ENCODE measurements around the gene LGI4. TPM values are rescaled to one million over a fixed set of nuclear protein-coding genes. Genes with fewer than 3 reads are reported as not detected.
"Not testable (repeated sequence)": the region's sequence is repeated elsewhere in the genome, so short reads cannot be mapped to it uniquely, and the experiment has no call there.

Gene LGI4
- polyA plus RNA-seq, 3 donors, result 2.2 to 3.0 (median 2.3) TPM

DNA sequence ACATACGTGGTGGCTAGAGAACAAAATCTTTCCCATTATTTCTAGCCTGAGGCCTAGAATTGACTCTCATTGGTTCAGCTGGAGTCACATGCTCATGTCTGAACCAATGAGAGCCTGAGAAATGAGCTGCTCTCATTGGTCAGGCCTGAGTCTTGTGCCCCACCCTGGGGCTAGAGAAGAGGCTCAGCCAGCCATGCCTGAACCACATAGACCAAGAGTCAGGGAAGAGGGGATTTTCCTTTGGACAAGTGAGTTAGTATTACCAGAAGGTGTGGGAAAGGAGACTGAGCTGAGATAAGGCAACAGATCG, 26.5 kb upstream of the LGI4 start:
- no peak for DNase-seq (ENCODE audit: low read depth in 3 of 3, low spot score in 2 of 3)

DNA sequence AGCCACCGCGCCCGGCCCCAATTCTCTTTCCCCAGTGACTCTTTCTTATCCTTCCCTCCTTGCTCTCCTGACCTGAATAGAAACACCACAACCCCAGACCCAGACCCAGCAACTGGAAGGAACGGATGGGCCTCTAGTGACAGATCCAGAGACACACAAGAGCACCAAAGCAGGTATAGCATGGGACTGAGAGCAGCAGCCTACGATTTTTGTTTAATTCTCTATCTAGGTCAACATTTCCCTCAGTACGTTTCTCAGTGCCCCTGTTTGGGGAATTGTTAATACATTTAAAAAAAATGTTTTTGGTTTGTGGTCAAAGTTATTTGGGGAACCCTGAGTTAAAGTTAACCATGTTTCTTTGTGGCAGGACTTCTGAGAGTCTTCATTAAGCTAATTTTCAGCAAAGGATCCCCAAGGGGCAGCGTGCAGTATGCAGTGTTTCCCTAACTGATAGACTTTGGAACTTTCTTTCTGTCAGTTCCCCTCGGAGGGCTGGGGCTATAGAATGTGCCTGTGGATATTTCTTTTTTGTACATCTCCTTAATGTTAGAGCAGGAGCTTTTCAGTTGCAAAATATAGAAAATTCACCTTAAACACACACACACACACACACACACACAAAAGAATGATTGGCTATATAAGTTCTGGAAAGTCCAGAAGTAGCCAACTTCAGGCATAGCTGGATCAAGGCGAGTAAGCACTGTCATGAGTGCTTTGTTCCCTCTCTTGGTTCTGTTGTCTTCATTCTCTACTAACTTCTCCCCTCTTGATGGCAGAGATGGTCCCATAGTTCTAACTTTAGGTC, 26.0 kb upstream of the LGI4 start:
- DNase-seq (ENCODE audit: low read depth in 3 of 3, low spot score in 2 of 3), result no peak

DNA sequence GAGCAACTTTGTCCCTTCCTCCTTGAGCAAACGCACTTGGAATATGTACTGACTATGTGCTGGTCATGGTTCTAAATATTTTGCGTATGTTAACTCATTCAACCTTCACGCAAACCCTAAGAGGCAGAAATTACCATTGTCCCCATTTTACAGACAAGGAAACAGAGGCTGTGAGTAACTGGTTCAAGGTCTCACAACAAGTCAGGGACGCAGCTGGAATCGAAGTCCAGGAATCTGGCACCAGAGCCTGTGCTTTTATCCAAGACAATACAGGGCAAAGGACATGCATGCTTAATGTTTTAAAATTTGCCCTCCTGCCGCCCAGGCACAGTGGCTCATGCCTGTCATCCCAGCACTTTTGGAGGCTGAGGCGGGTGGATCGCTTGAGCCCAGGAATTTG, 24.7 kb upstream of the LGI4 start:
- DNase-seq (ENCODE audit: low read depth in 3 of 3, low spot score in 2 of 3), result no peak

DNA sequence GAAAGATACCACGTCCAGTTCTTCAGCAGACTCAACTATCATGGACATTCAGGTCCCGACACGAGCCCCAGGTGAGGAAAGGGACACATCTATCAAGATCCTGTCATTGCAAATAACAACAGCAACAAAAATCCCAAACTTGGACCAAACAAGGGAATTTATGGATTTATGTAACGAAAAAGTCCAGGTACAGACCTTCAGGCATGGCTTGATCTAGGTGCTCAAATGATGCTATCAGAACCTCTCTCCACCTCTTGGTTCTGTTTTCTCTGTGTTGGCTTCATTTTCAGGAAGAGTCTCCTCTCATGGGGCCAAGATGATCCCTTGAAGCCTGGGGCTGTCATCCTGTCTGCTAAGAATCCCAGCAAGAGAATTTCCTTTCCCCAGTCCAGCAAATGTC, 22.6 kb upstream of the LGI4 start:
- no peak for DNase-seq (ENCODE audit: low read depth in 3 of 3, low spot score in 2 of 3)

DNA sequence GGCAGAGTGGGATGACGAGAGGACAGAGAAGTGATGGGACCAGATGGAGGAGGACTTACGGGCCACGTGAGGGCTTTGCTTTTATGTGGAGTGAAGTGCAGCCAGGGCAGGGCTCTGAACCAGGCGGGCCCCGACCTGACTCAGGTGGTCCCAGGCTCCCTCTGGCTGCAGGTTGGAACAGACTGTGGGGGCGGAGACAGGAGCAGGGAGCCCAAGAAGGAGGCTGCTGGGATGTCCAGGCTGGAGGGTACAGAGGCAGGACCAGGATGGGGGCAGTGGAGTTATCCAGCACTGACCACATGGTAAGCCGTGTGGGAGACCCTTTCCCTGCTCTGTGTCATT, 21.8 kb upstream of the LGI4 start:
- no peak for DNase-seq (ENCODE audit: low read depth in 3 of 3, low spot score in 2 of 3)

DNA sequence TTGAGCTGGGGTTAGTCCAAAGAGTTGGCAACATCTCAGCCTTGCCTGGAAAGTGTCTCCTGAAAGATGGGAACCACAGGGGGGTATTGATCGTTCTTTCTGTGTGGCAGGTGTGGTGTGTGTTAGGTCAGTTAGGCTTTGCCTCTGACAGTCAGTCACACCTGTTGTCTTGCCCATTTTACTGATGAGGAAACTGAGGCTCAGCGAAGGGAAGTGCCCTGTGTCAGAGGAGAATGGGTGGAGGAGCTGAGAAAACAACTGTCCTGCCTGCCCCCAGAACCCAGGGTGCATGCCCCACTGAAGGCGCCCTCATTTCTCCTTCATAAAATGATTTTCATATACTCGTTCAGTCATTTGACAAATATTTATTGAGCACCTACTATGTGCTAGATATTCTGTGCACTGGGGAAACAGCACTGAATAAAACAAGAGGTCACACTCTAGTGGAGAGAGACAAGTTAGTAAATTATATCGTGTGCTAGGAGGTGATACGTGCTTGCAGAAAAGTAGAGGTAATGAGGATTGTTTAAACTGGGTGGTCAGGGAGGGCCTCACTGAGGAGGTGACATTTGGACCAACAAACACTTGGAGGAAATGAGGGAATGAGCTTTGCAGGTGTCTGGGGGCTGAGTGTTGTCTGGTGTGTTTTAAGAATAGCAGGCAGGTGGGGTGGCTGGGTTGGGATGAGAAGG, 21.3 kb upstream of the LGI4 start:
- DNase-seq (ENCODE audit: low read depth in 3 of 3, low spot score in 2 of 3), result no peak

DNA sequence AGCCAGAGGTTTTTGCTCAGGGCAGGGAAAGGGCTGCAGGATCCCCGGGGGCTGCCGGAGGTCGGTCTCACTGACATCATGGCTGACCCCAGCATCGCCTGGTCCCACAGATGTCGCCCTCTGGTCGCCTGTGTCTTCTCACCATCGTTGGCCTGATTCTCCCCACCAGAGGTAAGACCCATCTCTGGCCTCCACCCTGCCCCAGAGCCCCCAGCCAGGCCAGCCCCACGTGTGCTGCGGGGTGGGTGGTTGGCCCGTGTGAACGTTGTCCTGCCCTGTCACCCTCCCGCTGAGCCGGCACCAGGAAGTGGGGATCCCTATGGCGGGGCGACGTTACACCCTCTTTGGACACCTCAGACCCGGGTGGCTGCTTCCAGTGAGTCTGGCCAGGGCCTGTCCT, 20.6 kb upstream of the LGI4 start:
- no peak for DNase-seq (ENCODE audit: low read depth in 3 of 3, low spot score in 2 of 3)

DNA sequence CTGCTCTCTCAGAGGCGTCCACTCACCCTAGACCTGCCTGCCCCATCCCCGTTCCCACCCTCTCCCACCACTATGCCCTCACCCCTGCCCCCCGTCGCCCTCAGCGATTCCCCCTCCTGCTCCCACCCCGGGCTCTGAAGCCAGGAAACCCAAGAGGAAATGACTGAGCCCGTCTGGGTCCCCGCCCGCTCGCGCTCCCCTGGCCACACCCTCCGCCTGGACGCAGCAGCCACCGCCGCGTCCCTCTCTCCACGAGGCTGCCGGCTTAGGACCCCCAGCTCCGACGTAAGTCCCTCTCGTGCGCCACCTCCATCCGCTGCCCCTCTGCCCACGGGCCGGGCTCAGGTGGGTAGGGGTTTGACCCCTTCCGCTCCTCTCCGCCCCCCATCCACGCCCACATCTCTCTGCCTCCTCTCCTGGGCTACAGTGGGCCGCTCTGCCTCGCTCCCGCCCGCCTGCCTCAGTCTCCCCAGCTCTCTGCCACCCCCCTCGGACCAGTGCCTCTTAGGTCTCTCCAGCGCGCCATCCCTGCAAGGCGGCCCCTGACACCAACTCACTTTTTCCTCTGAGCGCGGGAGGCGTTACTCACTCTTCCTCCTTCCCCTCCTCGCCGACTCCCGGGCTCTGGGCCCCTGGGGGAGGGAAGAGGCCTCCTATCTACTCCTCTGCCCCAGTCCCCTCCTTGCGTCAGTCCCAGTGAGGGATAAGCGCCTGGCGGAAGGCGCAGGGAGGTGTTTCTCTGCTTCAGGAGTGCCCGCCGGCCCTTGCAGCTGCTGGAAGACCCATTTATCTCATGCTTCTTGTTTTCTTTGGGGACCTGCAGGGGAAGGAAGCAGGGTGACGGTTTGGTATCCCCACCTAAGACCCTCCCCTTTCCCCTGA, 19.9 kb upstream of the LGI4 start, which contains the start of gene FXYD5:
FXYD5 (plus strand) TSS at position 211 of the 882 bp plus-strand sequence. CDS start 816 bp downstream, outside the sequence.
- DNase-seq (ENCODE audit: low read depth in 3 of 3, low spot score in 2 of 3), result no peak

DNA sequence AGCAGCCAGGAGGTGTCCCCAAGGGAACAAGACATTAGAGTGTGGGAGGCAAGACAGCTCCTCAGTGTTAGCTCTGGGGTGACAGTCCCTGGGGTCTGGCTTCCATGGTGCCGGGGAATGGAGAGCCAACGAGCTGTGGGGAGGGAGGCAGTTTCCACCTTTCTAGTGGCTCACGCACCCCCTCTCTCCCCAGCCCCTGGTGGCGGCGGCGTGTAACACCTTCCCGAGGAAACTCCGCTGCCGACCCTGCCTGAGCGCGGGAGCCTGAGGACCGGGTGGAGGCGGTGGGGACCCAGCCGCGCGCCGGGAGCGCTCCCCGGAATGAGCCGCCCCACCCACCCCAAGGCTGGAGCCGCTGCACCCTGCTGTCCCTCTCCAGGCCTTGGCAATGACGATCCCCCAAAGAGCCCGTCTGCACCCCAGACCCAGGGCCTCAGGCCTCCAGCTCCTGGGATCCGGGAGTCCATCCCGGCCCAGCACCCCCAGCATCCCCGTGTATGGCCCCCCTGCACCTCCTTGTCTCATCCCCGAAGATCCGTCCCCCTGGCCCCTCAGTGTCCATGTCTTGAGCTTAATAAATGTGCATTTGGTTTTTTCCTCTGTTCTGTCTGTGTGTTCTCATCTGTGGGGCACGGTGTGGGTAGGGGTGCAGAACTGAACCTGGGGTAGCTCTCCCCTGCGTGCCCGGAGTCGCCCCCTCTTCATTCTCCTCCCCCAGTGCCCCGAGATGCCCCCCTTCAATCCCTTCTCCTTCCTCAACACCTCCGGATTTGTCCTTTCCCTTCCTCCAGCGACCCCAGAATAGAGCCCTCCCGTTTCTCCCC, 19.1 kb upstream of the LGI4 start:
- no peak for DNase-seq (ENCODE audit: low read depth in 3 of 3, low spot score in 2 of 3)

DNA sequence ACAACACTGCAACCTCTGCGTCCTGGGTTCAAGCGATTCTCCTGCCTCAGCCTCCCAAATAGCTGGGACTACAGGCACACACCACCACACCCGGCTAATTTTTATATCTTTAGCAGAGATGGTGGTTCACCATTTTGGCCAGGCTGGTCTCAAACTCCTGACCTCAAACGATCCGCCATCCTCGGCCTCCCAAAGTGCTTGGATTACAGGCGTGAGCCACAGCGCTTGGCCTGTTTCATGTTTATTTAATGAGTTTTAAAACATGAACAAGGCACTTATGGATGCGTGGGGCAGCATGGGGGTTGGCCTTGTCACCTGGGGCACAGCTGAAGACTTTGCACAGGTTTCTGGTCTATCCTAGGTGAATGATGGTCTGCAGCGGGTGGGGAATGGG, 18.3 kb upstream of the LGI4 start:
- DNase-seq (ENCODE audit: low read depth in 3 of 3, low spot score in 2 of 3), result not testable (repeated sequence)

DNA sequence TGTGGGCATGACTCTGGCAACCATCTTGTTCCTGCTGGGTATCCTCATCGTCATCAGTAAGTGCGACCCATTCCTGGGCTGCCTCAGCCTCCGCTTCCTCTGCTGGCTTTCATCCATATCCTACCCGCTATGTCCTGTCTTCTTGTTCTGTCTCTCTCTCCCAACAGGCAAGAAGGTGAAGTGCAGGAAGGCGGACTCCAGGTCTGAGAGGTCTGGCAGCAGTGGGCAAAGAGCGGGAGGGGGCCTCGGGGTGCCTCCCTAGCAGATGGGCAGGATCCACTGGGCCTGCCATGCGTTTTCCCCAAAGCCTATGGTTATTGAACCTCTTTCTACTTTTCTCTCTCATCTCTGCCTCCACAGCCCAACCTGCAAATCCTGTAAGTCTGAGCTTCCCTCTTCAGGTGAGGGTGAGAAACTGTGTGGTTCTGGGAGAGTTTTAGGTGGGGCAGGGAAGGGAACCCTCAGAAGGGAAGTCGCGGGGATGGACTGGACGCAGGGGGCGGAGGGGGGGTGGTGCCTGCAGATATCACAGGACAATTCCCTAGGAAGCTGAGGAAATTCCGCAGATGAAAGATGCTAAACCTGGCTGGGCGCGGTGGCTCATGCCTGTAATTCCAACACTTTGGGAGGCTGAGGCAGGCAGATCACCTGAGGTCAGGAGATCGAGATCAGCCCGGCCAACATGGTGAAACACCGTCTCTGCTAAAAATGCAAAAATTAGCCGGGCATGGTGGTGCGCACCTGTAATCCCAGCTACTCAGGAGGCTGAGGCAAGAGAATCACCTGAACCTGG, 16.6 kb upstream of the LGI4 start:
- DNase-seq (ENCODE audit: low read depth in 3 of 3, low spot score in 2 of 3), result no peak

DNA sequence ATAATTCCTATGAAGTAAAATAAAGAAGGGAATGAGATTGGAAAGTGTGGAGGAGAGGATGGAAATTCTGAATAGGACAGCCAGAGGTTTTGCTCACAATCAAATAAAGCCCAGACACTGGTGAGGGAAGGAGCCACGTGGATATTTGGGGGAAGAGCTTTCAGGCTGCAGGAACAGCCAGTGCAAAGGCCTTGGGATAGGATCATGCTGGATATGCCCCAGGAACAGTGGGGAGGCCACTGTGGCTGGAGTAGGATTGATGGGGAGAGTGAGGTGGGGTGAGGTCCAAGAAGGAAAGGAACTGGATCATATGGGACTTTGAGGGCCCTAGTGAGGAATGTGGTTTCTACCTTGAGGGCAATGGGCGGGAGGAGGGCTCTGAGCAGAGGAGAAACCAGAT, 15.6 kb upstream of the LGI4 start:
- no peak for DNase-seq (ENCODE audit: low read depth in 3 of 3, low spot score in 2 of 3)

DNA sequence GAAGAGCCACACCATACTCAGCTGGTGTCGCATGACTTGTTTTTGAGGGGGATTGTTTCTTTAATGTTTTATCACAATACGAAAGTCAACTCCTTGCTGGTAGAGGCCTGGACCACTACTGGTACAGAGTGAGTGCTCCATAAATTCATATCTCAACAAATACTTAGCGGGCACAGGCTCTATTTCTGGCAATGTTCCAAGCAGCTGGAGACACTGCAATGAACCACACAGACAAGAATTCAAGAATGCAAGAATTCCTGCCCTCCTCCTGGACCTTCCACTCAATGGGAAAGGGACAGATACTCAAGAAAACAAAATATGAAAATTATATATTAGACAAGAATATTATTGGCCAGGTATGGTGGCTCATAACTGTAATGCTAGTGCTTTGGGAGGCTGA, 14.6 kb upstream of the LGI4 start:
- no peak for DNase-seq (ENCODE audit: low read depth in 3 of 3, low spot score in 2 of 3)

DNA sequence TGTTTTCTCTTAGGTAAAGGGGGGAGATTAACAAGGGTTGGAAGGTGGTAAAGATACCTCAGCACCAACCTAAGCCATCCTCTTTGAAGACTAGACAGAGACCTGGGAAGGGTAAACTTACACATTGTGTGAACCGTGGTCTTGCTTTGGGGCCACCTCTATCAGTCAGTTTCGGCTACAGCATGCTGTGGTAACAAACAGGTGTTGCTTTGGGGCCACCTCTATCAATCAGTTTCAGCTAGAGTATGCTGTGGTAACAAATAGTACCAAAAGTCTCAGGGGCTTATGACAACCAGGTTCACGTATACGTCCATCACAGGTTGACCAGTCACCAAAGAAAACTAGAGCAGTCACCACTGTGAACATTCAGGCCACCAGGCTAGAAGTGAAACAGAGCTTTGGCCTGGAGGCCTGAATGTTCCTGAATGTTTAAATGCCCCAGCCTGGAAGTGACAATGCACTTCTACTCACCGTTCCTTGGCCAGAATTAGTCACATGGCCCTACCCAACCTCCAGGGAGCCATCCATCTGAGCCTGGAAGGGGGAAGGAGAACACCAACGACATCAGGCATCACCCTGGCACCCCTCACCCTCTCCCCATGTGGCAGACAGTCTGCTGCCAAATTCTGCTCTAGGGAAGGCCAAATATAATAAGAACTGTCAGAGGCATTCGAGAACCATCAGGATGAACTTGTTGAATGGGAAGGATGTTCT, 12.0 kb upstream of the LGI4 start:
- DNase-seq (ENCODE audit: low read depth in 3 of 3, low spot score in 2 of 3), result no peak

DNA sequence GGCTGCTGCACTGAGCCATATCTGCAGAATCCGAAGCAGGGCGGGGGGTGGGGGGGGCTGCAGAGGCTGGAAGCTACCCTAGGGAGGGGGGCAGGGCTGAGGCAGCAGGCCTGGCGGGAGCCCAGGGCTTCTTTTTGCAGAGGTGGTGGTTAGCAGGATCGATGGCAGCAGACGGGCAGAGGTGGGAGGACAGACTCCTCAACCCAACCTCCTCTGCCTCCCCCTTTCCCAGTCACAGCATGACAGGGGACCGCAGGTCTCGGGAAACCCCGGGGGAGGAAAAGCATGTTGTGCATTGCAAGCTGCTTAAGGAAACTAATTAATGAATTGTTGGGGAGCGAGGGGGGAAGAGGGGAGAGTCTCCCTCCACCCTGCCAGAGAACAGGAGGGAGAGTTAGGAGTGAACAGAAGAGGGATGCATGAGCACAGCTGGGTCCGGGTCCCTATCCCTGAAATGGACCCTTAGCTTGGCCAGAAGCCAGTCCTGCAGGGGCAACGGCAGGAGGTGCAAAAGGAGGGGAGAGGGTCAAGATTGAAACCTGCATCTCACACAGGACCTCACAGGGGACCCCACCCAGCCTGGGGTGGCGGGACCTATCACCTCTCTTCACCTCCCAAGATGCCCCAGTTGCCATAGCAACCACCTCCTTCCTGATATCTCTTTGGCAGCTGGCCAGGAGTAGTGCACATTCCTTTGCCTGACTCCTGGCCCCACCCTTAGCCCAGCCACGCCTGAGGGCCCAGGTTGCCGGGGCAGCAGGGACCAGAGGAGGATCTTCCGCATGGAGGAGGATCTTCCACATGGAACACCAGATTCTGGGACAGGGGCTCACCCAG, 10.0 kb upstream of the LGI4 start:
- no peak for DNase-seq (ENCODE audit: low read depth in 3 of 3, low spot score in 2 of 3)

DNA sequence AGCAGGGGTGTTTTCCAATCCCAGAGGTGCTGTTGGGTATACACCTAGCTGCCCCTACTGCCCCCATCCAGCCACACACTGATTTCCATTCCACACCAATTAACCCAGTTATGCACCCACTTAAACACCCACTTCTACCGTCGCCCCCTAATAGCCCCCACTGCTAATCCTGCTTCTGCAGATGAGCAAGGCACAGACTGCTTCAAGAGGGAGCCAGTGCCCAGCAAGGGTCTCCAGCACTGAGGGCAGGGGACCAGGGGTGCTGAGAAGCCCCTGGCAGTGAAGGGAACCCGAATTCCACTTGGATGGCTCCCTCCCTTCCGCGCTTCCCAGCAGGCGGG, 9.4 kb upstream of the LGI4 start:
- DNase-seq (ENCODE audit: low read depth in 3 of 3, low spot score in 2 of 3), result no peak

DNA sequence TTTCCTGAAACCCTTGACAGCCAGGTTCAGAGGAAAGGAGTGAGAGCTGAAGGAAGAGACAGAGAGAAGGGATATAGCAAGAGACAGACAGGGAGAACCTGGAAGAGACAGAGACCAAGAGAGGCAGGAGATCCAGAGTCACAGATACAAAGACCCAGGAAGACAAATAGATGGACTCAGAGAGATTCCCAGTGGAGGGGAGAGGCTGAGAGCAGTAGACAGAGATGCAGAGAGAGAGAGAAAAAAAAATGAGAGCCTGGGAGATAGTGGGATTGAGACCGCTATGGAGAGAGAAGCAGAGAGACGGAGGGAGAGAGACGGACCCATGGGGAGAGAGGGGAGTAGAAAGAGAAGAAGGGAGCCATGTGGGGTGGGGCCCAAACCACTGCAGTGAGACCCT, 9.0 kb upstream of the LGI4 start:
- no peak for DNase-seq (ENCODE audit: low read depth in 3 of 3, low spot score in 2 of 3)

DNA sequence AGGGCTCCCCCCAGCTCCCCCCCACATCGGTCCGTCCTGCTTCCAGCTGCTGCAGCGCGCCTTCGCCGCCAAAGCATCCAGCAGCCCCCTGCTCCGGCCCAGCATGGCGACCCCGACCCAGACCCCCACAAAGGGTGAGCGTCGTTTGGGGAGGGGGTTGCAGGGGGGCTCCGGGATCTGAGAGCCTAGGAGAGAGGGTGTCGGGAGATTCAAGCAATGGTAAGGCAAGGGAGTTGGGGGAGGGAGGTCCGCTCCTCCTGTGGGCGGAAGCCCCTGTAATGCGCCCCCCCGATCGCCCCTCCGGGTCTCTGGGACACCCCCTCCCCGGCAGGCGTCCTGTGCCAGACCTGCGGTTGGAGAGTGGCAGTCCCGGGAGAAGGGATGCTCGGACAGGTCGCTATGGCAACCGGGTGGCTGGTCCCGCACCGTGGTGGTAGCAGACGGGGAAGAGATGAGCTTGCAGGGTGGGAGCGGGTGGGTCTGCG, 8.4 kb upstream of the LGI4 start, which contains the start of gene FXYD7:
FXYD7 (plus strand) TSS at position 25 of the 485 bp plus-strand sequence; CDS start at position 104, 79 bp downstream.
- no peak for DNase-seq (ENCODE audit: low read depth in 3 of 3, low spot score in 2 of 3)

Measured in right renal cortex interstitium (tissue), 3 donors.